Measurements from ENCODE around the gene CYP21A2.
"Not testable (repeated sequence)": the region's sequence is repeated elsewhere in the genome, so short reads cannot be mapped to it uniquely, and the experiment has no call there.

Gene CYP21A2

GRCh38 chr6:32035283-32036013 lies 2.8 kb upstream of the CYP21A2 start:
- DNase-seq (ENCODE audit: low spot score), result not testable (repeated sequence)

- DNase-seq (ENCODE audit: low spot score), result not testable (repeated sequence)
These were observed 1.1 kb upstream of the CYP21A2 start for GRCh38 chr6:32037136-32037535.

DNA sequence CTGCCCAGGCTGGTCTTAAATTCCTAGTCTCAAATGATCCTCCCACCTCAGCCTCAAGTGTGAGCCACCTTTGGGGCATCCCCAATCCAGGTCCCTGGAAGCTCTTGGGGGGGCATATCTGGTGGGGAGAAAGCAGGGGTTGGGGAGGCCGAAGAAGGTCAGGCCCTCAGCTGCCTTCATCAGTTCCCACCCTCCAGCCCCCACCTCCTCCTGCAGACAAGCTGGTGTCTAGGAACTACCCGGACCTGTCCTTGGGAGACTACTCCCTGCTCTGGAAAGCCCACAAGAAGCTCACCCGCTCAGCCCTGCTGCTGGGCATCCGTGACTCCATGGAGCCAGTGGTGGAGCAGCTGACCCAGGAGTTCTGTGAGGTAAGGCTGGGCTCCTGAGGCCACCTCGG lies 663 bp downstream of the CYP21A2 start:
- DNase-seq (ENCODE audit: low spot score), result not testable (repeated sequence)

GRCh38 chr6:32039321-32040274 lies 1.4 kb downstream of the CYP21A2 start:
- DNase-seq (ENCODE audit: low spot score), result not testable (repeated sequence)

GRCh38 chr6:32040299-32041049 lies 2.3 kb downstream of the CYP21A2 start:
- DNase-seq (ENCODE audit: low spot score), result not testable (repeated sequence)

DNA sequence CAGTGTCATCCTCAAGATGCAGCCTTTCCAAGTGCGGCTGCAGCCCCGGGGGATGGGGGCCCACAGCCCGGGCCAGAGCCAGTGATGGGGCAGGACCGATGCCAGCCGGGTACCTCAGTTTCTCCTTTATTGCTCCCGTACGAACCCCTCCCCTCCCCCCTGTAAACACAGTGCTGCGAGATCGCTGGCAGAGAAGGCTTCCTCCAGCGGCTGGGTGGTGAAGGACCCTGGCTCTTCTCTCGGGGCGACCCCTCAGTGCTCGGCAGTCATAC lies 2.8 kb downstream of the CYP21A2 start:
- DNase-seq (ENCODE audit: low spot score), result not testable (repeated sequence)

DNA sequence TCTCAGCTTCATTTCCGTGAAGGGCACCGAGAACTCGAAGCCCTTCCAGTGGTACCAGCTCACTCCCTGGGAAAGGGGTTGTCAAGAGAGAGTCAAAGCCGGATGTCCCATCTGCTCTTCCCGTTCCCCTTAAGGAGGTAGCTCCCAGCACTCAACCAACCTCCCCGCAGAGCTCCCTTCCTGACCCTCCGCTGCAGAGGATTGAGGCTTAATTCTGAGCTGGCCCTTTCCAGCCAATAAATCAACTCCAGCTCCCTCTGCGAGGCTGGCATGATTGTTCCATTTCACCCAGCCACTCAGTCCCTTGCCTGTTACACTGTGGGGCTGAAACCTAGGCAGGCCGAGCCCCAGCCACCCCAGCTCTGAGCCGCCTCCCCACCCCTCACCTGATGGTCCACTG lies 3.2 kb downstream of the CYP21A2 start:
- not testable (repeated sequence) for DNase-seq (ENCODE audit: low spot score)

GRCh38 chr6:32042276-32042675 lies 4.1 kb downstream of the CYP21A2 start:
- not testable (repeated sequence) for DNase-seq (ENCODE audit: low spot score)

- not testable (repeated sequence) for DNase-seq (ENCODE audit: low spot score)
These were observed 5.6 kb downstream of the CYP21A2 start for GRCh38 chr6:32043589-32044380.

DNA sequence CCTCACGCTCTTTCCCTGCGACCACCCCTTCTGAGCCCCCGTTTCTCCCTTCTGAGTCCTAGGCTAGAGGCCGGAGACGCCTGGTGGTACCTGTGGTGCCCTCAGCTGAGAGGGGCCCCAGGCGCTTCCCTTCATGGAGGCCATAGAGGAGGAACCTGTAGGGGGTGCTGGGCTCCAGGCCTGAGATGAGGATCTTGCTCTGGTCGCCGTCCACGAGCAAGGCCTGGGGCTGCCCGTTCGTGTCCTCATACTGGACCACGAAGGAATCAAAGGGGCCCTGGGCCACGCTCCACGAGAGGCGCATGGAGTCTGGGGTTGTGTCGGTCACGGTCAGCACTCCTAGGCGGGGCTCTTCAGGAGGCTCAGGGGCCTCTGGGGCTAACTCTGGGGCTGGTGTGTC lies 6.7 kb downstream of the CYP21A2 start:
- DNase-seq (ENCODE audit: low spot score), result not testable (repeated sequence)

DNA sequence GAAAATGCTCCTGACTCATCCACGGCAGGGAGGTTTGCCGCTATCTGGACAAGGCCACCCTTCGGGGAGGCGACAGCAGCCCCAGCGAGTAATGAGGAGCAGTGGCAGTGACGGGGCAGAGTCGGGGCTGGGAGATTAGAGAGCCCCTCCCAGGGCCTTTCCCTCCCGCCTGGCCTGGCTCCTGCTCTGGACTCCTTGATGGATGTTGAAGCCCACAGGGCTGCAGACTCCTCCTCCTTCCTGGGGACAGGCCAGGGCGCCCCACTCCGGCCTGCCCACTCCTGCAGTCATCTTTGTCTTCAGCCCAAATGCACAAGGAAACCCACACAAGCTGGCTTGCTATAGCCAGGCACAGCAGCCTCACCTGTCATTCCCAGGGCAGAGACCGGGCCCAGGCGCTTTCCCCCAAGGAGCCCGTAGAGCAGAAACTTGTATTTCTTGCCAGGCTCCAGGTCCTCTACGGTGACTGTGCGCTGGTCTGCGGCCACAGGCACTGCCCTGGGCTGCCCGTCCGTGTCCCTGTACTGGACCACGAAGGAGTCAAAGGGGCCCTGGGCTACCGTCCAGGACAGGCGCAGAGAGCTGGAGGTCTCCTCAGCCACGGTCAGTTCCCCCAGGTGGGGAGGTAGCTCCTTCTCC lies 7.7 kb downstream of the CYP21A2 start:
- no peak for DNase-seq (ENCODE audit: low spot score)

DNA sequence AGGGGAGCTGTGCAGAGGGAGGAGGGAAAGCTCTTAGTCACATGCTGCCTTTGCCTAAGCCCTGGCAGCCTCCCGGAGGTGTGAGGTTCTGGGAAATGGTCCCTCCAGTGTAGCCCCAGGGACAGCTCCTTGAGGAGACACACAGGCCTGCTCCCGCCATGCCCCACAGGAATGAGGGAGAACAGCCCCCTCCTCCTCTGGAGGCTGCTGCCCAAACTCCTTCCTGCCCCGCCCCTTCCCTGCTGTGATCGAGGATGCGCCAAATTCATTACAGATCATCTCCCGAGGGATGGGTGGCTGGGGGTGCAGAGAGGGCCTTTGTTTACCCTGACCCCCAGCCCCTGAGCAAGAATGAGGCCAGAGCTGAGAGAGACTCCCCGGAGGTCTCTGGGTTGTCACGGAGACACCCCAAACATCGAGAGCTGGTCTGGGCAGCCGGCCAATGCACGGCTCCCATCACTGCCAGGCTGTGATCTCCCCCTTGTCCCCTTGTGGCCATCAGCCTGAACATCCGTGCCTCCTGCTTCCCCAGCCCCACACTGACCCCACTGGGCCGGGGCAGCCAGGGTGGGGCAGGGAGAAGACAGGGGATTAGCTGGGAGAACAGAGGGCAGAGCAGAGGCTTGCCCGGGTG lies 8.4 kb downstream of the CYP21A2 start:
- DNase-seq (ENCODE audit: low spot score), result no peak

GRCh38 chr6:32047084-32047478 lies 8.9 kb downstream of the CYP21A2 start:
- DNase-seq (ENCODE audit: low spot score), result no peak

- DNase-seq (ENCODE audit: low spot score), result no peak
These were observed 9.3 kb downstream of the CYP21A2 start for GRCh38 chr6:32047539-32047854.

- DNase-seq (ENCODE audit: low spot score), result peak; percentile 67
These were observed 9.9 kb downstream of the CYP21A2 start for GRCh38 chr6:32047855-32048766.

- DNase-seq (ENCODE audit: low spot score), result not testable (repeated sequence)
These were observed 10.9 kb downstream of the CYP21A2 start for GRCh38 chr6:32049149-32049548.

- DNase-seq (ENCODE audit: low spot score), result not testable (repeated sequence)
These were observed 11.5 kb downstream of the CYP21A2 start for GRCh38 chr6:32049736-32050135.

DNA sequence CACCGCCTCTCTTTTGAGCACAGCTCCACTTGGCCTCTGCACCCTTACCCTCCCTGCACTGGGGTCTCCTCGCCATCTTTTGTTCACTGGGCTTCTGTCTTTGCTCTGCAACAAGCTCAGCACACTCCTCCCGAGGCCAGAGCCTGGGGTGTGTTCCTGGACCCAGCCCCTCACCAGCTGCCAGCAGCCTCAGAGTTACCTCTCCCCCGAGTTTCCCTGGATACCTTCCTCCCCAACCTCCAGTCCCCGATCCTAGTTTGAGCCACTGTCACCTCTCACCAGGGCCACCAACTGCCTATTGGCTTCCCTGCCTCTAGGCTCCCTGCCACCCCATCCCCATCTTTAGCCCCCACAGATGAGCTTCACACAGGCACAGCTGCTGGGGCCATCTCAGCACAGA lies 12.3 kb downstream of the CYP21A2 start:
- no peak for DNase-seq (ENCODE audit: low spot score)

- not testable (repeated sequence) for DNase-seq (ENCODE audit: low spot score)
These were observed 14.4 kb downstream of the CYP21A2 start for GRCh38 chr6:32052626-32053025.

DNA sequence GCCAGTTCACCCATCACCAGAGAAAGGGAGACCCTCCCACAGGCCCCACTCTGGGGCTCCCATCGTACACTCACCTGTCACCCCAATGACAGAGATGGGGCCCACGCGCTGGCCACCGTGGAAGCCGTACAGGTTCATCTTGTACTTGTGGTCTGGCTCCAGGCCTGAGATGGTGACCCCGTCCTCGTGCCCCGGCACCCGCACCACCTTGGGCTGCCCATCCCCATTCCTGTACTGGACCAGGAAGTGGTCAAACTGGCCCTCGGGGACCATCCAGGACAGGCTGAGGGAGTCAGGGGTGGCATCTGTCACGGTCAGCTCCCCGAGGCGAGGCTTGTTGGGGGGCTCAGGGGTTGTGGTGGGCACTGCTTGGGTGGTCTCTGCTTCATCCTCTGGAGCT lies 15.1 kb downstream of the CYP21A2 start:
- DNase-seq (ENCODE audit: low spot score), result not testable (repeated sequence)
